Breast epithelium (tissue), 4 donors: ENCODE data around the gene CASS4. TPM values are rescaled to one million over a fixed set of nuclear protein-coding genes. Genes with fewer than 3 reads are reported as not detected.
"Not testable (repeated sequence)": the region's sequence is repeated elsewhere in the genome, so short reads cannot be mapped to it uniquely, and the experiment has no call there.

Source experiments
- DNase-seq, 2 donors: peaks; one replicate each; pipeline ENCODE4 v3.0.0-alpha.2; 2019; ENCODE audit warnings: low spot score in 2 of 2
- H3K27ac ChIP-seq, 2 donors: fragments of 200-600 bp; sonication (generic) in 1 of 2; one replicate each; pipeline ENCODE4 v1.5.1; 2016 to 2019; ENCODE audit warnings: mild to moderate bottlenecking in 1 of 2
- H3K27me3 ChIP-seq, 2 donors: fragments of 200-600 bp; sonication (generic) in 1 of 2; one replicate each; pipeline versions ENCODE4 v1.5.1 to v1.6.0; 2017 to 2019; ENCODE audit warnings: control low read depth in 1 of 2, mild to moderate bottlenecking in 1 of 2
- H3K36me3 ChIP-seq: fragments of 200-600 bp; one replicate; pipeline ENCODE4 v1.5.1; 2019
- H3K4me1 ChIP-seq, 2 donors: fragments of 200-600 bp; sonication (generic); one replicate each; pipeline ENCODE4 v1.5.1; 2016 to 2019; ENCODE audit warnings: control low read depth in 1 of 2
- H3K4me3 ChIP-seq, 3 donors: fragments of 200-600 bp; sonication (generic); 1 replicate in 2 of 3; 2 replicates in 1 of 3; pipeline ENCODE4 v1.5.1; 2016 to 2019; ENCODE audit warnings: mild to moderate bottlenecking in 3 of 3, moderate library complexity in 2 of 3
- H3K9me3 ChIP-seq, 2 donors: fragments of 200-600 bp; sonication (generic) in 1 of 2; one replicate each; pipeline ENCODE4 v1.5.1; 2016 to 2019; ENCODE audit warnings: control low read depth in 1 of 2
- POLR2A ChIP-seq: fragments of 450-650 bp; IDR thresholded peaks from one replicate; pipeline ENCODE4 v1.6.1; 2016; ENCODE audit warnings: antibody characterized with exemption, mild to moderate bottlenecking, moderate library complexity
- POLR2AphosphoS5 ChIP-seq, 3 donors: sonication (generic); formaldehyde crosslinking; IDR thresholded peaks; one replicate each; pipeline ENCODE4 v1.6.1; 2017; ENCODE audit warnings: antibody characterized with exemption in 3 of 3
- intact Hi-C: fragments of 100-400 bp; cut with DNase I; formaldehyde crosslinking; loops from one replicate; pipeline ENCODE4 v1.15.1; 2023; ENCODE audit warnings: low total_unique reads
- total RNA-seq, 3 donors: library from RNA; depleted of rRNA; stranded (reverse); fragments of >200 nt; gene quantifications; one replicate each; pipeline ENCODE4 v1.1.0, GENCODE V29; 2016
- TF ChIP-seq, protein P1 (sequence below), 3 donors: fragments of 450-650 bp; IDR thresholded peaks; one replicate each; pipeline ENCODE4 v1.5.1; 2016 to 2017; ENCODE audit warnings: antibody characterized with exemption in 3 of 3, mild to moderate bottlenecking in 3 of 3, moderate library complexity in 3 of 3

Gene CASS4
- total RNA-seq, 3 donors from 2014 or later: 1.6 to 3.4 (median 2.2) TPM

DNA sequence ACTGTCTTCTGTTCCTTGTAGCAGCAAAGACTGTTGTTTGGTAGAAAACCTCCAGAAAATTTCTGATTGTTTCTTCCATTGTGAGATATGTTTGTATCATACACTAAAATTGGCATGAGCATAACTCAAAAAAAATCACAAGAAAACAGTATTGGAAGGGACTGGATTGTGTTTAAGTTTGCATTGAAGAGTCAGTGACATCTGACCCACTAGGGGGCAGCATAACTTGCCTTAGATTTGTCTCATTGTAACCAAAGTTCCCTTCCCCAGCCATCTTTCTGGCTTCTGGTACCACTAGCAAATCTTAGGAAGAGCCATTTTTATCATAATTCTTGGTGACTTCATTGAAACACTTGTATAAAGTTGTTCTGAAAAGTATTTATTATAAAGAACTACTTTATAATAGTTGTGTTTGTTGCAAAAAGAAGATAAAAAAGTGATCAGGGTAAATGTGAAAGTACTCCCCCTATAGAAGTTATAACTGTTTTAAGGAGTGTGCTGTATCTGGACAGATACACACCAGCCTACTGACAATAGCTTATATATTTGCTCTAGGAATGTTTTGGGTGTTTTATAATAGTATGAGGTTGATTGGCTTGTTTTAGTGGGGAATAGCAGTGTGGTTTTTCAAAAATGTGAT, 11.9 kb upstream of the CASS4 start:
- H3K27me3 ChIP-seq: no peaks in the 10 kb centered on the region
- H3K4me1 ChIP-seq: no peaks in the 10 kb centered on the region
- intact Hi-C loops: no loop called here
- no peaks in the 10 kb centered on the region for H3K9me3 ChIP-seq
- DNase-seq: no peak
- H3K4me3 ChIP-seq: no peak overlapping the region
- TF ChIP-seq, protein P1, sequence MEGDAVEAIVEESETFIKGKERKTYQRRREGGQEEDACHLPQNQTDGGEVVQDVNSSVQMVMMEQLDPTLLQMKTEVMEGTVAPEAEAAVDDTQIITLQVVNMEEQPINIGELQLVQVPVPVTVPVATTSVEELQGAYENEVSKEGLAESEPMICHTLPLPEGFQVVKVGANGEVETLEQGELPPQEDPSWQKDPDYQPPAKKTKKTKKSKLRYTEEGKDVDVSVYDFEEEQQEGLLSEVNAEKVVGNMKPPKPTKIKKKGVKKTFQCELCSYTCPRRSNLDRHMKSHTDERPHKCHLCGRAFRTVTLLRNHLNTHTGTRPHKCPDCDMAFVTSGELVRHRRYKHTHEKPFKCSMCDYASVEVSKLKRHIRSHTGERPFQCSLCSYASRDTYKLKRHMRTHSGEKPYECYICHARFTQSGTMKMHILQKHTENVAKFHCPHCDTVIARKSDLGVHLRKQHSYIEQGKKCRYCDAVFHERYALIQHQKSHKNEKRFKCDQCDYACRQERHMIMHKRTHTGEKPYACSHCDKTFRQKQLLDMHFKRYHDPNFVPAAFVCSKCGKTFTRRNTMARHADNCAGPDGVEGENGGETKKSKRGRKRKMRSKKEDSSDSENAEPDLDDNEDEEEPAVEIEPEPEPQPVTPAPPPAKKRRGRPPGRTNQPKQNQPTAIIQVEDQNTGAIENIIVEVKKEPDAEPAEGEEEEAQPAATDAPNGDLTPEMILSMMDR (IDR thresholded peaks at IDR 0.05): peak; percentile 31 to 58 (median 41)
- no peak for TF ChIP-seq POLR2AphosphoS5 (IDR thresholded peaks at IDR 0.05)
- peaks cover 19% of the 10 kb centered on the region for H3K36me3 ChIP-seq
- H3K27ac ChIP-seq: no peak overlapping the region

GRCh38 chr20:56403465-56403864, 8.6 kb upstream of the CASS4 start:
- H3K4me1 ChIP-seq: no peaks in the 10 kb centered on the region
- TF ChIP-seq POLR2A (no peak), POLR2AphosphoS5 (IDR thresholded peaks at IDR 0.05) (no peak)
- TF ChIP-seq, protein P1 (IDR thresholded peaks at IDR 0.05): no peak
- H3K27ac ChIP-seq: no peak overlapping the region
- intact Hi-C loops: no loop called here
- DNase-seq: no peak
- H3K4me3 ChIP-seq: no peak overlapping the region
- no peaks in the 10 kb centered on the region for H3K27me3 ChIP-seq
- no peaks in the 10 kb centered on the region for H3K9me3 ChIP-seq
- peaks cover 8% of the 10 kb centered on the region for H3K36me3 ChIP-seq

- H3K27me3 ChIP-seq, intact Hi-C loops, H3K4me3 ChIP-seq, DNase-seq, H3K9me3 ChIP-seq, H3K27ac ChIP-seq, H3K36me3 ChIP-seq, H3K4me1 ChIP-seq: not testable (repeated sequence)
These were observed 6.7 kb upstream of the CASS4 start for GRCh38 chr20:56405356-56405755.

DNA sequence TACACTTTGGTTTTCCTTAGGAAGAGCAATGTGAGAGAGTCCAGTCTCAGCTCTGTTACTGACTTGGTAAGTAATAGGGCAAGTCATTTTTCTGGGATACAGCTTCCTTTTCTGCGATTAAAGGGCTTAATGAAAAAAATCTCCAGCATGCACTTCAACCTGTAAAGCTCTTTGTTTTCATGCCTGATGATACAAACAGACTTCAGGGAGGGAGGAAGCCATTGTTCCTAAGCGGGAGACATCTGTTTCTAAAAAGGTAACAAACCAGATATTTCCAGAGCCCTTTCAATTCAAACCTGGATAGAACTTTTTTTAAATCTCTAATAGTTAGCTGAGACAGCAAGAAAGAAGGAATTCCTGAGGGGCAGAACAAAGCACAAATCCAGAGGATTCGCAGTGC, 5.2 kb upstream of the CASS4 start:
- H3K27ac ChIP-seq: no peak overlapping the region
- no peak overlapping the region for H3K4me3 ChIP-seq
- H3K9me3 ChIP-seq: no peaks in the 10 kb centered on the region
- H3K4me1 ChIP-seq: no peaks in the 10 kb centered on the region
- no peaks in the 10 kb centered on the region for H3K36me3 ChIP-seq
- no peak for DNase-seq
- TF ChIP-seq POLR2A (no peak), POLR2AphosphoS5 (IDR thresholded peaks at IDR 0.05) (no peak)
- TF ChIP-seq, protein P1 (IDR thresholded peaks at IDR 0.05): no peak
- intact Hi-C loops: no loop called here
- H3K27me3 ChIP-seq: no peaks in the 10 kb centered on the region

- Histone ChIP-seq H3K27me3 (no peaks in the 10 kb centered on the region), H3K4me3 (no peak overlapping the region), H3K4me1 (no peaks in the 10 kb centered on the region), H3K36me3 (no peaks in the 10 kb centered on the region), H3K9me3 (no peaks in the 10 kb centered on the region), H3K27ac (no peak overlapping the region)
- intact Hi-C loops: no loop called here
- DNase-seq: no peak
- TF ChIP-seq, protein P1 (IDR thresholded peaks at IDR 0.05): no peak
- TF ChIP-seq POLR2A: no peak
- TF ChIP-seq POLR2AphosphoS5 (IDR thresholded peaks at IDR 0.05): no peak
These were observed 2.5 kb upstream of the CASS4 start for GRCh38 chr20:56409521-56409920.

- intact Hi-C loops: no loop called here
- TF ChIP-seq POLR2A (no peak), POLR2AphosphoS5 (IDR thresholded peaks at IDR 0.05) (no peak)
- TF ChIP-seq, protein P1 (IDR thresholded peaks at IDR 0.05): no peak
These were observed 2.1 kb upstream of the CASS4 start for GRCh38 chr20:56409956-56410355.

GRCh38 chr20:56411287-56411686, 773 bp upstream of the CASS4 start:
- intact Hi-C loops, H3K36me3 ChIP-seq, H3K4me3 ChIP-seq, H3K4me1 ChIP-seq, H3K27me3 ChIP-seq, H3K9me3 ChIP-seq, DNase-seq: not testable (repeated sequence)
- peak overlapping the region in 1 of 2 donors; percentile 65 for H3K27ac ChIP-seq

More at GRCh38 chr20:56409956-56410355, 2.1 kb upstream of the CASS4 start:
- no peak for DNase-seq
- Histone ChIP-seq H3K9me3 (no peaks in the 10 kb centered on the region), H3K27ac (no peak overlapping the region), H3K4me1 (no peaks in the 10 kb centered on the region), H3K4me3 (no peak overlapping the region), H3K36me3 (no peaks in the 10 kb centered on the region), H3K27me3 (no peaks in the 10 kb centered on the region)
